ENCODE measurements around the gene HIP1R. TPM values are rescaled to one million over a fixed set of nuclear protein-coding genes. Genes with fewer than 3 reads are reported as not detected.
A peak's percentile ranks its signal among the peaks of the same experiment; 100 is the strongest.

HIP1R gene
- total and polyA plus RNA-seq, 2 of the 13 experiments (the other 11 are each of a cell fraction or from before 2014, with no cell fraction given): 18.4 to 25.5 TPM

DNA sequence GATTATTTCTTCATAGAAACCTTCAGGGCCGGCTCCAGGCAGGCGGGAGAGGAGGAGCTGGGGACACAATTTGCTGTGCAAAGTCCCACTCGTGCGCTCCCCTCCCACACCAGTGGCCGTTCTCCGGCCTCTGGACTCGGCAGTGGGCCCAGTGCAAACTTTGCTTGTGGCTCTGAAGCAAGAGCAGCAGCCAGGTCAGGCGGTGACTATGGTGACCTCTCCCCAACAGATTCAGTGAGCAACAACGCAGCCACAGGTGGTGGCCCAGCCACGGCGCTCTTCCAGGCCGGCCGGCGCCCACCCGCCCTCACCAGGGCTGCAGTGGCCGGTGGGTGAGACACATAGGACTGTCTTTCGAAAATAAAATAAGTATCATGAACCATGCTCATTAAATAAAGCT, 31.1 kb downstream of the HIP1R start (continued):
- TF ChIP-seq, protein P1, sequence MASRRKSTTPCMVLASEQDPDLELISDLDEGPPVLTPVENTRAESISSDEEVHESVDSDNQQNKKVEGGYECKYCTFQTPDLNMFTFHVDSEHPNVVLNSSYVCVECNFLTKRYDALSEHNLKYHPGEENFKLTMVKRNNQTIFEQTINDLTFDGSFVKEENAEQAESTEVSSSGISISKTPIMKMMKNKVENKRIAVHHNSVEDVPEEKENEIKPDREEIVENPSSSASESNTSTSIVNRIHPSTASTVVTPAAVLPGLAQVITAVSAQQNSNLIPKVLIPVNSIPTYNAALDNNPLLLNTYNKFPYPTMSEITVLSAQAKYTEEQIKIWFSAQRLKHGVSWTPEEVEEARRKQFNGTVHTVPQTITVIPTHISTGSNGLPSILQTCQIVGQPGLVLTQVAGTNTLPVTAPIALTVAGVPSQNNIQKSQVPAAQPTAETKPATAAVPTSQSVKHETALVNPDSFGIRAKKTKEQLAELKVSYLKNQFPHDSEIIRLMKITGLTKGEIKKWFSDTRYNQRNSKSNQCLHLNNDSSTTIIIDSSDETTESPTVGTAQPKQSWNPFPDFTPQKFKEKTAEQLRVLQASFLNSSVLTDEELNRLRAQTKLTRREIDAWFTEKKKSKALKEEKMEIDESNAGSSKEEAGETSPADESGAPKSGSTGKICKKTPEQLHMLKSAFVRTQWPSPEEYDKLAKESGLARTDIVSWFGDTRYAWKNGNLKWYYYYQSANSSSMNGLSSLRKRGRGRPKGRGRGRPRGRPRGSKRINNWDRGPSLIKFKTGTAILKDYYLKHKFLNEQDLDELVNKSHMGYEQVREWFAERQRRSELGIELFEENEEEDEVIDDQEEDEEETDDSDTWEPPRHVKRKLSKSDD (CRISPR knock-in tag; IDR thresholded peaks at IDR 0.05; ENCODE audit: low read depth): 0 out of 2 replicates have a peak, but pooled peaks have one; percentile 64
- TF ChIP-seq ZNF432 (CRISPR knock-in tag; IDR thresholded peaks at IDR 0.05; ENCODE audit: borderline replicate concordance) (no peak), ZSCAN21 (CRISPR knock-in tag; IDR thresholded peaks at IDR 0.05; ENCODE audit: borderline replicate concordance) (no peak), HDAC1 (CRISPR knock-in tag; IDR thresholded peaks at IDR 0.05) (peak; percentile 67), PAF1 (CRISPR knock-in tag; IDR thresholded peaks at IDR 0.05) (no peak), TOPORS (CRISPR knock-in tag; IDR thresholded peaks at IDR 0.05) (0 out of 2 replicates have a peak, but pooled peaks have one; percentile 70)
- TF ChIP-seq, protein P2, sequence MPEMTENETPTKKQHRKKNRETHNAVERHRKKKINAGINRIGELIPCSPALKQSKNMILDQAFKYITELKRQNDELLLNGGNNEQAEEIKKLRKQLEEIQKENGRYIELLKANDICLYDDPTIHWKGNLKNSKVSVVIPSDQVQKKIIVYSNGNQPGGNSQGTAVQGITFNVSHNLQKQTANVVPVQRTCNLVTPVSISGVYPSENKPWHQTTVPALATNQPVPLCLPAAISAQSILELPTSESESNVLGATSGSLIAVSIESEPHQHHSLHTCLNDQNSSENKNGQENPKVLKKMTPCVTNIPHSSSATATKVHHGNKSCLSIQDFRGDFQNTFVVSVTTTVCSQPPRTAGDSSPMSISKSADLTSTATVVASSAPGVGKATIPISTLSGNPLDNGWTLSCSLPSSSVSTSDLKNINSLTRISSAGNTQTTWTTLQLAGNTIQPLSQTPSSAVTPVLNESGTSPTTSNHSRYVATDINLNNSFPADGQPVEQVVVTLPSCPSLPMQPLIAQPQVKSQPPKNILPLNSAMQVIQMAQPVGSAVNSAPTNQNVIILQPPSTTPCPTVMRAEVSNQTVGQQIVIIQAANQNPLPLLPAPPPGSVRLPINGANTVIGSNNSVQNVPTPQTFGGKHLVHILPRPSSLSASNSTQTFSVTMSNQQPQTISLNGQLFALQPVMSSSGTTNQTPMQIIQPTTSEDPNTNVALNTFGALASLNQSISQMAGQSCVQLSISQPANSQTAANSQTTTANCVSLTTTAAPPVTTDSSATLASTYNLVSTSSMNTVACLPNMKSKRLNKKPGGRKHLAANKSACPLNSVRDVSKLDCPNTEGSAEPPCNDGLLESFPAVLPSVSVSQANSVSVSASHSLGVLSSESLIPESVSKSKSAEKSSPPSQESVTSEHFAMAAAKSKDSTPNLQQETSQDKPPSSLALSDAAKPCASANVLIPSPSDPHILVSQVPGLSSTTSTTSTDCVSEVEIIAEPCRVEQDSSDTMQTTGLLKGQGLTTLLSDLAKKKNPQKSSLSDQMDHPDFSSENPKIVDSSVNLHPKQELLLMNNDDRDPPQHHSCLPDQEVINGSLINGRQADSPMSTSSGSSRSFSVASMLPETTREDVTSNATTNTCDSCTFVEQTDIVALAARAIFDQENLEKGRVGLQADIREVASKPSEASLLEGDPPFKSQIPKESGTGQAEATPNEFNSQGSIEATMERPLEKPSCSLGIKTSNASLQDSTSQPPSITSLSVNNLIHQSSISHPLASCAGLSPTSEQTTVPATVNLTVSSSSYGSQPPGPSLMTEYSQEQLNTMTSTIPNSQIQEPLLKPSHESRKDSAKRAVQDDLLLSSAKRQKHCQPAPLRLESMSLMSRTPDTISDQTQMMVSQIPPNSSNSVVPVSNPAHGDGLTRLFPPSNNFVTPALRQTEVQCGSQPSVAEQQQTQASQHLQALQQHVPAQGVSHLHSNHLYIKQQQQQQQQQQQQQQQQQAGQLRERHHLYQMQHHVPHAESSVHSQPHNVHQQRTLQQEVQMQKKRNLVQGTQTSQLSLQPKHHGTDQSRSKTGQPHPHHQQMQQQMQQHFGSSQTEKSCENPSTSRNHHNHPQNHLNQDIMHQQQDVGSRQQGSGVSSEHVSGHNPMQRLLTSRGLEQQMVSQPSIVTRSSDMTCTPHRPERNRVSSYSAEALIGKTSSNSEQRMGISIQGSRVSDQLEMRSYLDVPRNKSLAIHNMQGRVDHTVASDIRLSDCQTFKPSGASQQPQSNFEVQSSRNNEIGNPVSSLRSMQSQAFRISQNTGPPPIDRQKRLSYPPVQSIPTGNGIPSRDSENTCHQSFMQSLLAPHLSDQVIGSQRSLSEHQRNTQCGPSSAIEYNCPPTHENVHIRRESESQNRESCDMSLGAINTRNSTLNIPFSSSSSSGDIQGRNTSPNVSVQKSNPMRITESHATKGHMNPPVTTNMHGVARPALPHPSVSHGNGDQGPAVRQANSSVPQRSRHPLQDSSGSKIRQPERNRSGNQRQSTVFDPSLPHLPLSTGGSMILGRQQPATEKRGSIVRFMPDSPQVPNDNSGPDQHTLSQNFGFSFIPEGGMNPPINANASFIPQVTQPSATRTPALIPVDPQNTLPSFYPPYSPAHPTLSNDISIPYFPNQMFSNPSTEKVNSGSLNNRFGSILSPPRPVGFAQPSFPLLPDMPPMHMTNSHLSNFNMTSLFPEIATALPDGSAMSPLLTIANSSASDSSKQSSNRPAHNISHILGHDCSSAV (CRISPR knock-in tag; IDR thresholded peaks at IDR 0.05; ENCODE audit: borderline replicate concordance): no peak
- TF ChIP-seq, protein P3, sequence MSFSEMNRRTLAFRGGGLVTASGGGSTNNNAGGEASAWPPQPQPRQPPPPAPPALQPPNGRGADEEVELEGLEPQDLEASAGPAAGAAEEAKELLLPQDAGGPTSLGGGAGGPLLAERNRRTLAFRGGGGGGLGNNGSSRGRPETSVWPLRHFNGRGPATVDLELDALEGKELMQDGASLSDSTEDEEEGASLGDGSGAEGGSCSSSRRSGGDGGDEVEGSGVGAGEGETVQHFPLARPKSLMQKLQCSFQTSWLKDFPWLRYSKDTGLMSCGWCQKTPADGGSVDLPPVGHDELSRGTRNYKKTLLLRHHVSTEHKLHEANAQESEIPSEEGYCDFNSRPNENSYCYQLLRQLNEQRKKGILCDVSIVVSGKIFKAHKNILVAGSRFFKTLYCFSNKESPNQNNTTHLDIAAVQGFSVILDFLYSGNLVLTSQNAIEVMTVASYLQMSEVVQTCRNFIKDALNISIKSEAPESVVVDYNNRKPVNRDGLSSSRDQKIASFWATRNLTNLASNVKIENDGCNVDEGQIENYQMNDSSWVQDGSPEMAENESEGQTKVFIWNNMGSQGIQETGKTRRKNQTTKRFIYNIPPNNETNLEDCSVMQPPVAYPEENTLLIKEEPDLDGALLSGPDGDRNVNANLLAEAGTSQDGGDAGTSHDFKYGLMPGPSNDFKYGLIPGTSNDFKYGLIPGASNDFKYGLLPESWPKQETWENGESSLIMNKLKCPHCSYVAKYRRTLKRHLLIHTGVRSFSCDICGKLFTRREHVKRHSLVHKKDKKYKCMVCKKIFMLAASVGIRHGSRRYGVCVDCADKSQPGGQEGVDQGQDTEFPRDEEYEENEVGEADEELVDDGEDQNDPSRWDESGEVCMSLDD (CRISPR knock-in tag; IDR thresholded peaks at IDR 0.05; ENCODE audit: borderline replicate concordance): no peak
- TF ChIP-seq, protein P4, sequence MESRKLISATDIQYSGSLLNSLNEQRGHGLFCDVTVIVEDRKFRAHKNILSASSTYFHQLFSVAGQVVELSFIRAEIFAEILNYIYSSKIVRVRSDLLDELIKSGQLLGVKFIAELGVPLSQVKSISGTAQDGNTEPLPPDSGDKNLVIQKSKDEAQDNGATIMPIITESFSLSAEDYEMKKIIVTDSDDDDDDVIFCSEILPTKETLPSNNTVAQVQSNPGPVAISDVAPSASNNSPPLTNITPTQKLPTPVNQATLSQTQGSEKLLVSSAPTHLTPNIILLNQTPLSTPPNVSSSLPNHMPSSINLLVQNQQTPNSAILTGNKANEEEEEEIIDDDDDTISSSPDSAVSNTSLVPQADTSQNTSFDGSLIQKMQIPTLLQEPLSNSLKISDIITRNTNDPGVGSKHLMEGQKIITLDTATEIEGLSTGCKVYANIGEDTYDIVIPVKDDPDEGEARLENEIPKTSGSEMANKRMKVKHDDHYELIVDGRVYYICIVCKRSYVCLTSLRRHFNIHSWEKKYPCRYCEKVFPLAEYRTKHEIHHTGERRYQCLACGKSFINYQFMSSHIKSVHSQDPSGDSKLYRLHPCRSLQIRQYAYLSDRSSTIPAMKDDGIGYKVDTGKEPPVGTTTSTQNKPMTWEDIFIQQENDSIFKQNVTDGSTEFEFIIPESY (CRISPR knock-in tag; IDR thresholded peaks at IDR 0.05): no peak
- TF ChIP-seq, protein P5, sequence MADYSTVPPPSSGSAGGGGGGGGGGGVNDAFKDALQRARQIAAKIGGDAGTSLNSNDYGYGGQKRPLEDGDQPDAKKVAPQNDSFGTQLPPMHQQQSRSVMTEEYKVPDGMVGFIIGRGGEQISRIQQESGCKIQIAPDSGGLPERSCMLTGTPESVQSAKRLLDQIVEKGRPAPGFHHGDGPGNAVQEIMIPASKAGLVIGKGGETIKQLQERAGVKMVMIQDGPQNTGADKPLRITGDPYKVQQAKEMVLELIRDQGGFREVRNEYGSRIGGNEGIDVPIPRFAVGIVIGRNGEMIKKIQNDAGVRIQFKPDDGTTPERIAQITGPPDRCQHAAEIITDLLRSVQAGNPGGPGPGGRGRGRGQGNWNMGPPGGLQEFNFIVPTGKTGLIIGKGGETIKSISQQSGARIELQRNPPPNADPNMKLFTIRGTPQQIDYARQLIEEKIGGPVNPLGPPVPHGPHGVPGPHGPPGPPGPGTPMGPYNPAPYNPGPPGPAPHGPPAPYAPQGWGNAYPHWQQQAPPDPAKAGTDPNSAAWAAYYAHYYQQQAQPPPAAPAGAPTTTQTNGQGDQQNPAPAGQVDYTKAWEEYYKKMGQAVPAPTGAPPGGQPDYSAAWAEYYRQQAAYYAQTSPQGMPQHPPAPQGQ (CRISPR knock-in tag; IDR thresholded peaks at IDR 0.05; ENCODE audit: borderline replicate concordance): no peak

All from HepG2 (cell line).